Tibial nerve (tissue), 4 donors: ENCODE results near the gene SYNJ2.

Experiments
- CTCF ChIP-seq, 5 experiments: fragments of 200-600 bp in 3 of 5; fragments of 450-650 bp in 2 of 5; sonication (generic) in 3 of 5; IDR thresholded peaks; one replicate each; pipeline ENCODE4 v1.5.1; 2016 to 2019; ENCODE audit warnings: antibody characterized with exemption in 5 of 5, mild to moderate bottlenecking in 3 of 5, moderate library complexity in 2 of 5
- EP300 ChIP-seq, 2 donors: sonication (generic); formaldehyde crosslinking; IDR thresholded peaks; one replicate each; pipeline ENCODE4 v1.6.1; 2017; ENCODE audit warnings: antibody characterized with exemption in 2 of 2, mild to moderate bottlenecking in 1 of 2
- POLR2A ChIP-seq, 2 donors: fragments of 450-650 bp; IDR thresholded peaks; one replicate each; pipeline ENCODE4 v1.6.1; 2017; ENCODE audit warnings: antibody characterized with exemption in 2 of 2, mild to moderate bottlenecking in 2 of 2, moderate library complexity in 2 of 2

GRCh38 chr6:158072083-158072721 lies 90.5 kb downstream of the SYNJ2 start:
- TF ChIP-seq EP300 (IDR thresholded peaks at IDR 0.05) (peak in 1 of 2 donors; percentile 33), CTCF (IDR thresholded peaks at IDR 0.05) (peak; percentile 76 to 86 (median 82)), POLR2A (IDR thresholded peaks at IDR 0.05) (no peak)
